NCI-H1048 (cell line): ENCODE measurements around the gene BTBD16.

Experiments used
- DNase-seq: peaks from one replicate; lab custom pipeline; 2025; lab: John Stamatoyannopoulos, UW

BTBD16 gene

GRCh38 chr10:122271076-122271475 lies at the start of gene BTBD16:
TSS of gene BTBD16 (plus strand) at chr10:122271296. CDS start at chr10:122275082, 3,786 bp downstream.
- no peak for DNase-seq

GRCh38 chr10:122221958-122222357 lies 49.1 kb upstream of the BTBD16 start:
- DNase-seq, result no peak

- DNase-seq, result no peak
These were observed 48.5 kb upstream of the BTBD16 start for GRCh38 chr10:122222638-122223037.

GRCh38 chr10:122224159-122224558 lies 46.9 kb upstream of the BTBD16 start:
- DNase-seq, result no peak

GRCh38 chr10:122225330-122225729 lies 45.8 kb upstream of the BTBD16 start:
- no peak for DNase-seq

GRCh38 chr10:122227754-122228153 lies 43.3 kb upstream of the BTBD16 start:
- no peak for DNase-seq

- no peak for DNase-seq
These were observed 41.4 kb upstream of the BTBD16 start for GRCh38 chr10:122229666-122230065.

- no peak for DNase-seq
These were observed 40.9 kb upstream of the BTBD16 start for GRCh38 chr10:122230222-122230621.

GRCh38 chr10:122232769-122233168 lies 38.3 kb upstream of the BTBD16 start:
- DNase-seq, result no peak

GRCh38 chr10:122233857-122234348 lies 37.2 kb upstream of the BTBD16 start:
- DNase-seq, result no peak

GRCh38 chr10:122234416-122234815 lies 36.7 kb upstream of the BTBD16 start:
- DNase-seq, result no peak

- DNase-seq, result no peak
These were observed 34.3 kb upstream of the BTBD16 start for GRCh38 chr10:122236690-122237306.

GRCh38 chr10:122237331-122237990 lies 33.6 kb upstream of the BTBD16 start:
- DNase-seq, result no peak

GRCh38 chr10:122239578-122240257 lies 31.4 kb upstream of the BTBD16 start:
- DNase-seq, result no peak

- no peak for DNase-seq
These were observed 30.7 kb upstream of the BTBD16 start for GRCh38 chr10:122240401-122240800.

GRCh38 chr10:122241836-122242235 lies 29.3 kb upstream of the BTBD16 start:
- no peak for DNase-seq

GRCh38 chr10:122243550-122243949 lies 27.5 kb upstream of the BTBD16 start:
- no peak for DNase-seq

- no peak for DNase-seq
These were observed 26.8 kb upstream of the BTBD16 start for GRCh38 chr10:122244001-122244975.

- DNase-seq, result no peak
These were observed 26.0 kb upstream of the BTBD16 start for GRCh38 chr10:122245136-122245535.

GRCh38 chr10:122245897-122246296 lies 25.2 kb upstream of the BTBD16 start:
- no peak for DNase-seq

- DNase-seq, result no peak
These were observed 24.1 kb upstream of the BTBD16 start for GRCh38 chr10:122246830-122247520.
